PC-3 (cell line): ENCODE measurements around the gene SYNGR4.

Experiments
- CTCF ChIP-seq: fragments of 300-600 bp; sonication (generic); conservative IDR thresholded peaks from 2 replicates; pipeline ENCODE4 v1.5.1; 2017; ENCODE audit warnings: antibody characterized with exemption, low read depth, mild to moderate bottlenecking, low read length
- EZH2 ChIP-seq: fragments of 300-600 bp; sonication (generic); IDR thresholded peaks from one replicate; pipeline ENCODE4 v1.6.1; 2017; ENCODE audit warnings: antibody characterized with exemption, mild to moderate bottlenecking, low read length; ENCODE audit not compliant: unreplicated experiment

- TF ChIP-seq CTCF (no peak), EZH2 (no peak)
These were observed 23.2 kb upstream of the SYNGR4 start for GRCh38 chr19:48340995-48341394.
